HepG2 (cell line): ENCODE measurements around the gene KIF25. TPM values are rescaled to one million over a fixed set of nuclear protein-coding genes. Genes with fewer than 3 reads are reported as not detected.

ENCODE experiments used
- ATAC-seq: fragments of 200-7000 bp; cut with Tn5 transposase; 3 replicates; pipeline ENCODE4 v1.9.1; 2020; ENCODE audit warnings: mild to moderate bottlenecking, moderate library complexity
- BruUV-seq: library from RNA; stranded (reverse); fragments of 400-500 nt; replicated peaks from 2 replicates; lab custom pipeline; 2021; lab: Mats Ljungman, UMichigan
- CTCF ChIA-PET: fragments of 300-600 bp; formaldehyde crosslinking; extraction: SDS; loops from one replicate; lab custom pipeline; 2021; ENCODE audit warnings: low total read pairs, inconsistent platforms, low intra/inter-chr PET ratio; lab: Yijun Ruan, JAX
- POLR2A ChIA-PET: fragments of 350-600 bp; sonication (Branson Sonifier 250); formaldehyde crosslinking; loops from one replicate; lab custom pipeline; 2020; ENCODE audit warnings: antibody characterized with exemption, inconsistent platforms; lab: Yijun Ruan, JAX
- DNase-seq: peaks from one replicate; pipeline ENCODE4 v3.0.0-alpha.2; 2015; ENCODE audit warnings: low spot score
- FAIRE-seq: peaks from 3 replicates; lab custom pipeline; 2011; peaks lifted over from hg19 to GRCh38; lab: Jason Lieb, UNC
- H2AFZ ChIP-seq: one replicate; pipeline ENCODE4 v1.6.1; 2011; ENCODE audit warnings: low read length, inconsistent platforms
- H3K27ac ChIP-seq: fragments of 300-600 bp; 3 replicates; pipeline ENCODE4 v1.8.0; 2011; ENCODE audit warnings: mixed run types, mild to moderate bottlenecking, mixed read lengths, low read length, inconsistent platforms; ENCODE audit not compliant: insufficient read depth; ENCODE audit errors: extremely low read length
- H3K27me3 ChIP-seq, 2 experiments: fragments of 200-600 bp in 1 of 2; 2 replicates in 1 of 2; 3 replicates in 1 of 2; pipeline versions ENCODE4 v1.6.0 to v1.8.0; 2011; ENCODE audit warnings: low read length in 2 of 2, mild to moderate bottlenecking in 2 of 2, moderate library complexity in 2 of 2, inconsistent platforms in 1 of 2; ENCODE audit not compliant: insufficient read depth in 2 of 2, control insufficient read depth in 1 of 2
- H3K36me3 ChIP-seq, 2 experiments: fragments of 200-600 bp in 1 of 2; replicated peaks in 1 of 2; 2 replicates in 1 of 2; 3 replicates in 1 of 2; pipeline versions ENCODE4 v1.5.1 to v1.8.0; 2011; ENCODE audit warnings: low read length in 2 of 2, inconsistent platforms in 1 of 2; ENCODE audit not compliant: insufficient read depth in 2 of 2, control insufficient read depth in 1 of 2
- H3K4me1 ChIP-seq: 2 replicates; pipeline ENCODE4 v1.5.1; 2012; ENCODE audit warnings: low read length, inconsistent platforms; ENCODE audit not compliant: insufficient read depth
- H3K4me2 ChIP-seq: 2 replicates; pipeline ENCODE4 v1.6.0; 2011; ENCODE audit warnings: low read depth, low read length, inconsistent platforms
- H3K4me3 ChIP-seq, 3 experiments: fragments of 200-600 bp in 1 of 3; sonication (generic), shearing (Covaris generic) in 1 of 3; replicated peaks in 1 of 3; 2 replicates each; pipeline ENCODE4 v1.5.1; 2011 to 2016; ENCODE audit warnings: low read length in 3 of 3, inconsistent platforms in 2 of 3, low read depth in 2 of 3, mild to moderate bottlenecking in 2 of 3, control low read depth in 1 of 3, mixed read lengths in 1 of 3; ENCODE audit not compliant: insufficient read depth in 1 of 3
- H3K79me2 ChIP-seq: one replicate; pipeline ENCODE4 v1.6.1; 2011; ENCODE audit warnings: low read length, inconsistent platforms; ENCODE audit not compliant: insufficient read depth
- H3K9ac ChIP-seq: 2 replicates; pipeline ENCODE4 v1.6.0; 2011; ENCODE audit warnings: mild to moderate bottlenecking, low read depth, low read length, inconsistent platforms; ENCODE audit not compliant: insufficient read depth
- H3K9me3 ChIP-seq: 2 replicates; pipeline ENCODE4 v1.5.1; 2012; ENCODE audit warnings: mild to moderate bottlenecking, low read length
- H4K20me1 ChIP-seq: 2 replicates; pipeline ENCODE4 v1.6.0; 2011; ENCODE audit warnings: inconsistent platforms, mild to moderate bottlenecking, low read length, moderate library complexity; ENCODE audit not compliant: insufficient read depth
- GATAD2A ChIP-seq: IDR thresholded peaks from 2 replicates; pipeline ENCODE4 v1.6.1; 2016
- HNF4G ChIP-seq, 2 experiments: sonication (generic) in 1 of 2; formaldehyde crosslinking in 1 of 2; IDR thresholded peaks; 2 replicates each; pipeline versions ENCODE4 v1.4.0 to v1.6.1; 2011 to 2020; ENCODE audit warnings: borderline replicate concordance in 2 of 2, low read depth in 2 of 2, mild to moderate bottlenecking in 2 of 2, low read length in 1 of 2, missing genetic modification reagents in 1 of 2, moderate library complexity in 1 of 2
- SCMH1 ChIP-seq: sonication (generic); formaldehyde crosslinking; IDR thresholded peaks from 2 replicates; pipeline ENCODE4 v1.9.0; 2021; ENCODE audit warnings: missing genetic modification reagents, mild to moderate bottlenecking, borderline replicate concordance
- SOX5 ChIP-seq: IDR thresholded peaks from 2 replicates; pipeline ENCODE4 v1.6.1; 2016; ENCODE audit warnings: borderline replicate concordance
- TBX2 ChIP-seq: sonication (generic); formaldehyde crosslinking; IDR thresholded peaks from 2 replicates; pipeline ENCODE4 v1.5.0; 2020; ENCODE audit warnings: missing genetic modification reagents, mild to moderate bottlenecking, borderline replicate concordance
- ZNF747 ChIP-seq: sonication (generic); formaldehyde crosslinking; IDR thresholded peaks from 2 replicates; pipeline ENCODE4 v1.8.1; 2023; ENCODE audit warnings: missing genetic modification reagents, mild to moderate bottlenecking, borderline replicate concordance
- ZNF788 ChIP-seq: sonication (generic); formaldehyde crosslinking; IDR thresholded peaks from 2 replicates; pipeline ENCODE4 v1.5.0; 2020; ENCODE audit warnings: mild to moderate bottlenecking, missing genetic modification reagents, borderline replicate concordance
- WGBS: methylation state at CpG from one replicate; pipeline ENCODE4 v1.1.6; 2017; ENCODE audit warnings: low lambda C conversion rate; 5-methylcytosine and 5-hydroxymethylcytosine counted together
- in situ Hi-C: cut with HindIII; loops from 2 replicates; pipeline ENCODE4 v1.10.0; 2017; ENCODE audit warnings: low pct_unique_long_range_greater_than_20kb; ENCODE audit not compliant: extremely low pct_ligation_motif_present
- intact Hi-C: fragments of 100-400 bp; cut with micrococcal nuclease; formaldehyde crosslinking; loops from one replicate; pipeline ENCODE4 v1.10.0; 2022; ENCODE audit not compliant: unreplicated experiment
- polyA plus RNA-seq, 8 experiments: library from polyadenylated mRNA; depleted of rRNA in 3 of 8; stranded (reverse) in 7 of 8; unstranded in 1 of 8; fragments of >200 nt; fragmentation: Illumina TruSeq in 4 of 8; extraction: Trizol in 4 of 8; gene quantifications; 2 replicates each; pipeline versions ENCODE4 v1.2.1 to v1.2.3, GENCODE V29; 2011 to 2016; ENCODE audit warnings: low read depth in 4 of 8, missing spikeins in 1 of 8, mixed read lengths in 1 of 8; ENCODE audit not compliant: insufficient read depth in 1 of 8
- total RNA-seq, 5 experiments: library from RNA; depleted of rRNA; stranded (reverse); fragments of >200 nt; fragmentation: Illumina TruSeq; extraction: Trizol; gene quantifications; 2 replicates each; pipeline ENCODE4 v1.2.3, GENCODE V29; 2016; ENCODE audit warnings: low read depth in 1 of 5
- TF ChIP-seq, protein P1 (sequence below), 2 experiments: sonication (generic) in 1 of 2; formaldehyde crosslinking in 1 of 2; IDR thresholded peaks; 2 replicates each; pipeline versions ENCODE4 v1.4.0 to v1.6.1; 2018 to 2020; ENCODE audit warnings: missing genetic modification reagents in 2 of 2, borderline replicate concordance in 1 of 2, low read depth in 1 of 2, mild to moderate bottlenecking in 1 of 2, missing biosample characterization in 1 of 2
- TF ChIP-seq, protein P2 (sequence below): conservative IDR thresholded peaks from 2 replicates; pipeline ENCODE4 v1.6.1; 2018; ENCODE audit warnings: missing genetic modification reagents

KIF25 gene
- total and polyA plus RNA-seq, 2 of the 13 experiments (the other 11 are each of a cell fraction or from before 2014, with no cell fraction given), result not detected

- Histone ChIP-seq H3K4me1 (peaks cover 14% of the 10 kb centered on the region), H3K27ac (no peak overlapping the region), H2AFZ (no peak overlapping the region), H3K27me3 (peaks cover 7 to 52% of the 10 kb centered on the region in 2 experiments), H3K36me3 (no peaks in the 10 kb centered on the region), H4K20me1 (no peaks in the 10 kb centered on the region), H3K9me3 (no peaks in the 10 kb centered on the region), H3K9ac (no peak overlapping the region), H3K79me2 (no peaks in the 10 kb centered on the region), H3K4me3 (no peak overlapping the region; a peak in 1 of 6 replicates), H3K4me2 (peak overlapping the region; percentile 60; the same call in 1 of the 2 replicates)
- BruUV-seq, result no TSS peak
- WGBS, result 34% methylated on average over 20 of the region's 21 CpGs
- ATAC-seq (peak; percentile 16), FAIRE-seq (no peak), DNase-seq (no peak)
- in situ Hi-C loops (no loop called here), intact Hi-C loops (no loop called here)
- TF ChIP-seq GATAD2A (CRISPR knock-in tag) (no peak), HNF4G (IDR thresholded peaks at IDR 0.05; ENCODE audit: borderline replicate concordance, low read depth, low read length) (no peak), HNF4G (CRISPR knock-in tag; IDR thresholded peaks at IDR 0.05; ENCODE audit: borderline replicate concordance, low read depth) (0 out of 2 replicates have a peak, but pooled peaks have one; percentile 10)
- CTCF ChIA-PET, result no interaction called here
- POLR2A ChIA-PET, result no interaction called here
Observed at GRCh38 chr6:168078175-168078942, 80.9 kb downstream of the KIF25 start.

- peaks cover 14% of the 10 kb centered on the region for H3K4me1 ChIP-seq
- H3K4me3 ChIP-seq, result peak within 1 kb of the TSS in 1 of 3 experiments; percentile 36; a peak in 1 of 6 replicates
- no peaks in the 10 kb centered on the region for H3K79me2 ChIP-seq
- POLR2A ChIA-PET, result no interaction called here
- H3K36me3 ChIP-seq, result no peaks in the 10 kb centered on the region
- no peaks in the 10 kb centered on the region for H4K20me1 ChIP-seq
- WGBS, result 29% methylated on average over 17 of the region's 21 CpGs
- H3K27me3 ChIP-seq, result peaks cover 13 to 54% of the 10 kb centered on the region in 2 experiments
- H3K27ac ChIP-seq, result no peak within 1 kb of the TSS
- peak within 1 kb of the TSS; percentile 60 for H3K4me2 ChIP-seq
- in situ Hi-C loops (no loop called here), intact Hi-C loops (no loop called here)
- ATAC-seq, result peak; percentile 82
- H3K9me3 ChIP-seq, result no peaks in the 10 kb centered on the region
- CTCF ChIA-PET, result no interaction called here
- no peak within 1 kb of the TSS for H2AFZ ChIP-seq
- peak; percentile 30 for DNase-seq
- no TSS peak for BruUV-seq
- FAIRE-seq, result no peak
- H3K9ac ChIP-seq, result no peak within 1 kb of the TSS
- TF ChIP-seq ZNF747 (CRISPR knock-in tag) (0 out of 2 replicates have a peak, but pooled peaks have one; percentile 35), SOX5 (CRISPR knock-in tag) (0 out of 2 replicates have a peak, but pooled peaks have one; percentile 16), TBX2 (CRISPR knock-in tag) (peak; percentile 46; the same call in 1 of the 2 replicates), HNF4G (IDR thresholded peaks at IDR 0.05; ENCODE audit: borderline replicate concordance, low read depth, low read length) (no peak), HNF4G (CRISPR knock-in tag; IDR thresholded peaks at IDR 0.05; ENCODE audit: borderline replicate concordance, low read depth) (0 out of 2 replicates have a peak, but pooled peaks have one; percentile 4), SCMH1 (CRISPR knock-in tag) (no peak), ZNF788 (CRISPR knock-in tag) (peak; percentile 55; the same call in 1 of the 2 replicates)
- TF ChIP-seq, protein P1, sequence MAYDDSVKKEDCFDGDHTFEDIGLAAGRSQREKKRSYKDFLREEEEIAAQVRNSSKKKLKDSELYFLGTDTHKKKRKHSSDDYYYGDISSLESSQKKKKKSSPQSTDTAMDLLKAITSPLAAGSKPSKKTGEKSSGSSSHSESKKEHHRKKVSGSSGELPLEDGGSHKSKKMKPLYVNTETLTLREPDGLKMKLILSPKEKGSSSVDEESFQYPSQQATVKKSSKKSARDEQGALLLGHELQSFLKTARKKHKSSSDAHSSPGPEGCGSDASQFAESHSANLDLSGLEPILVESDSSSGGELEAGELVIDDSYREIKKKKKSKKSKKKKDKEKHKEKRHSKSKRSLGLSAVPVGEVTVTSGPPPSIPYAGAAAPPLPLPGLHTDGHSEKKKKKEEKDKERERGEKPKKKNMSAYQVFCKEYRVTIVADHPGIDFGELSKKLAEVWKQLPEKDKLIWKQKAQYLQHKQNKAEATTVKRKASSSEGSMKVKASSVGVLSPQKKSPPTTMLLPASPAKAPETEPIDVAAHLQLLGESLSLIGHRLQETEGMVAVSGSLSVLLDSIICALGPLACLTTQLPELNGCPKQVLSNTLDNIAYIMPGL (CRISPR knock-in tag; IDR thresholded peaks at IDR 0.05; ENCODE audit: borderline replicate concordance in 1 of 2, low read depth in 1 of 2), result 0 out of 4 replicates have a peak, but pooled peaks of 1 of the 2 experiments have one; percentile 20
- TF ChIP-seq, protein P2, sequence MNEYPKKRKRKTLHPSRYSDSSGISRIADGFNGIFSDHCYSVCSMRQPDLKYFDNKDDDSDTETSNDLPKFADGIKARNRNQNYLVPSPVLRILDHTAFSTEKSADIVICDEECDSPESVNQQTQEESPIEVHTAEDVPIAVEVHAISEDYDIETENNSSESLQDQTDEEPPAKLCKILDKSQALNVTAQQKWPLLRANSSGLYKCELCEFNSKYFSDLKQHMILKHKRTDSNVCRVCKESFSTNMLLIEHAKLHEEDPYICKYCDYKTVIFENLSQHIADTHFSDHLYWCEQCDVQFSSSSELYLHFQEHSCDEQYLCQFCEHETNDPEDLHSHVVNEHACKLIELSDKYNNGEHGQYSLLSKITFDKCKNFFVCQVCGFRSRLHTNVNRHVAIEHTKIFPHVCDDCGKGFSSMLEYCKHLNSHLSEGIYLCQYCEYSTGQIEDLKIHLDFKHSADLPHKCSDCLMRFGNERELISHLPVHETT (CRISPR knock-in tag), result no peak
Observed at GRCh38 chr6:168078943-168079405, 81.5 kb downstream of the KIF25 start, which contains the start of gene FRMD1. TSS of gene FRMD1 (minus strand) at chr6:168079212. CDS start at chr6:168079094, 118 bp downstream.
